ENCODE results near the gene SLC41A1. TPM values are rescaled to one million over a fixed set of nuclear protein-coding genes. Genes with fewer than 3 reads are reported as not detected.
A peak's percentile ranks its signal among the peaks of the same experiment; 100 is the strongest.
"Not testable (repeated sequence)": the region's sequence is repeated elsewhere in the genome, so short reads cannot be mapped to it uniquely, and the experiment has no call there.

SLC41A1 gene
- total RNA-seq, result 10 to 100 TPM; 15.3 to 33.1 (median 25.1) TPM

GRCh38 chr1:205812878-205813754 lies at the start of gene SLC41A1:
Gene SLC41A1 (minus strand): TSS chr1:205813198. CDS start chr1:205810441, 2,757 bp downstream.
- DNase-seq (ENCODE audit: low spot score) (peak; percentile 86), ATAC-seq (ENCODE audit: low FRiP score) (peak; percentile 94)
- TF ChIP-seq CTCF (IDR thresholded peaks at IDR 0.05), result no peak

DNA sequence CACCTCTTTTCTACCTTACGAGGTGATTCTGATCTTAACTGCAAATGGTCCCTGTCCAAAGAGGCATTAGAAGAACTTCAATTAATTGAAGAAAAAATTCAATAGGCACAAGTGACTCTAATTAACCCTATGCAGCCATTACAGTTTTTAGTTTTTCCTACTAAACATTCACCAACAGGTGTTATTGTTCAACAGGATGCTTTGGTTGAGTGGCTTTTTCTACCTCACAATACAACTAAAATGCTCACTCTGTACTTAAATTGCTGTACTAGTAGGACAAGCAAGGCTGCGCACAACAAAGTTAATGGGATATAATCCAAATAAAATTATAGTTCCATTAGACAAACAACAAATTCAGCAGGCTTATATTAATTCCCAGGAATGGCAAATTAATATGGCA lies 48.5 kb upstream of the SLC41A1 start:
- ATAC-seq (ENCODE audit: low FRiP score), result no peak
- DNase-seq (ENCODE audit: low spot score), result no peak
- no peak for TF ChIP-seq CTCF (IDR thresholded peaks at IDR 0.05)

DNA sequence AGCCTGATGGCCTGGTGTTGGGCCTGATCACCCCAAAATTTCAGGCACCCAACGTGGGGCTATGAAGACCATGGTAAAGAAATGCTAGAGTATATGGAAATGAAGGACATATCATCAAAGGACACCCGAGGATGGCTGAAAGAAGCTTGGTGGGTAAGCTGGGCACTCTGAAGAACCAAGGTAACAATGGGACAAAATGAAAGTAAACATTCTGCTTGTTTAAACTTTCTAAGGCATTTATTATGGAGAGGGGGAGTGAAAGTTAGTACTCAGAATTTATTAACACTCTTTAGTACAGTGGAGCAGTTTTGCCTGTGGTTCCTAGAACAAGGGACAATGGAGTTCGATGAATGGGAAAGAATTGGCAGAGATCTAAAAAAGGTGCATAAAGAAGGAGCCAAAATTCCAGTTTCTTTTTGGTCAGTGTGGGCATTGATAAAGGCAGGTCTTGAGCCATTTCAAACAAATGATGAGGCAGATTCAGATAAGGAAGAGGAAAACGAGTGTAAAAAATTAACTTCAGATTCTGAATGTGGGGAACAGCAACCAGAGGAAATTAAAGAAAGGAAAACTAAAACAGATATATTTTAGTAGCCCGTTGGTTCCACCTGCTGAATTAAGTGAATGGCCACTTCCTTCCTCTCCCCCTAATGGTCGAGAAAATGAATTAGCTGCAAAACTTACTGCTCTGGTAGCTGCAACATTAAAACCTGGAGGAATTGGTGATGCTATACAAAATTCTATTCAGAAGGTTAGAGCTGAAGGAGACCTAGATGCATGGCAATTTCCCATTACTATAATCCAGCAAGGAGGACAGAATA lies 45.4 kb upstream of the SLC41A1 start:
- no peak for DNase-seq (ENCODE audit: low spot score)
- no peak for ATAC-seq (ENCODE audit: low FRiP score)
- TF ChIP-seq CTCF (IDR thresholded peaks at IDR 0.05), result no peak

DNA sequence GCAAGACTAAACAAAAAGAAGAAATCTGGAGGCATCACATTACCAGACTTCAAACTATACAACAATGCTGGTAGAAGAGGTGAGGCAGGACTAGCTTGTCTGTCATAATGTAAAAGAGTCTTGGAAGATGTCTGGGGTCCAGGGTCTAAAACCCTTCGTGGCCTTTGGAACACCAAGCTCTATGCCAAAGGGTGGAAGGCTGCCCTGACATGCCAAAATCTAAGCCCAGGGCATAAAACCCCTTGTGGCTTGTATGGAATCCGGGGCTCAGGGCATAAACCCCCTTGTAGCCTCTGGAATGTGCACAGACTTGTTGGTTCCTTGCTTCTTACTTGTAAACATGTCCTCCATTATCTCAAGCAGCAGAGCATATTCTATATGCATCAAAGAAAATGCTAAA lies 44.5 kb upstream of the SLC41A1 start:
- not testable (repeated sequence) for DNase-seq (ENCODE audit: low spot score); ATAC-seq (ENCODE audit: low FRiP score)

GRCh38 chr1:205856433-205856832 lies 43.4 kb upstream of the SLC41A1 start:
- no peak for TF ChIP-seq CTCF (IDR thresholded peaks at IDR 0.05)
- DNase-seq (ENCODE audit: low spot score) (no peak), ATAC-seq (ENCODE audit: low FRiP score) (no peak)

DNA sequence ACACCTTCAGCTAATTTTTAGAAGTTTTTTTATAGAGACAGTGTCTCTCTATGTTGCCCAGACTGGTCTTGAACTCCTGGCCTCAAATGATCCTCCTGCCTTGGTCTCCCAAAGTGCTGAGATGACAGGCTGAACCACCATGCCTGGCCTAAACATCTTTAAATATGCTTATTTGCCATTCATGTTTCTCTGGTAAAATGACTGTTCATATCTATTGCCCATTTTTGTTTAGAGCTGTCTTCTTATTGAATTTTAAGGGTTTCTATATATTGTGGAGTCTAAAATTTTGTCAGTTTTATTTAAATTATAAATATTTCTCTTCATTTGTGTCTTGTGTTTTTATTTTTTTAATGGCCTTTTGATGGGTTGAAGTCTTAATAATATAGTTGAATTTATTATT lies 40.0 kb upstream of the SLC41A1 start:
- no peak for DNase-seq (ENCODE audit: low spot score)
- no peak for TF ChIP-seq CTCF (IDR thresholded peaks at IDR 0.05)
- no peak for ATAC-seq (ENCODE audit: low FRiP score)

DNA sequence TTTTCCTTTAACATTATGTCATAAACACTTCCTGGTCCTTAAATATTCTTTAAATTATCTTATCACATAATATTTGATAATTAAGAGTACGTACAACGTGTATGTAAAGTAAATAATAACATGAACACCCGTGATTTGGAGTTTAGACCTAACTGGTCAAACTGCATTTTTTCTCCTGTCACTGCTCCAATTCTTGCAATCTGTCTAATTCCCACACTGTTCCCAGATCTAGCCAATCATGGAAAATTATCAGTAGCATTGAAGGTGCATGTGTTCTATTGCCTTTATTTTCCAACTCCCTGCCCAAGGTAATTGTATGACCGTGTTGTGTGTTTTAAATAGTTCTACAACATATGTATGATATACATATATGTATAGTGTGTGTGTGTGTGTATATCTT lies 39.0 kb upstream of the SLC41A1 start:
- ATAC-seq (ENCODE audit: low FRiP score) (no peak), DNase-seq (ENCODE audit: low spot score) (no peak)
- no peak for TF ChIP-seq CTCF (IDR thresholded peaks at IDR 0.05)
